Measurements from ENCODE around the gene SPATA17. TPM values are rescaled to one million over a fixed set of nuclear protein-coding genes. Genes with fewer than 3 reads are reported as not detected.

SPATA17 gene
- total and polyA plus RNA-seq, 2 experiments from 2014 or later: 1.2 to 3.5 TPM

Small RNA genes lying within 50 kb of the gene (small RNA-seq; reads per million reads assigned to genes)
- not detected for gene UBBP2 (ENCODE audit: low replicate concordance)

Other genes starting within 250 kb of the SPATA17 start
- 19.4 and 26.7 TPM in 2 replicates for gene GPATCH2, start 254 bp upstream of the SPATA17 start, total RNA-seq (2014; rRNA removed; shearing (Covaris generic))
- gene GPATCH2, start 254 bp upstream of the SPATA17 start, polyA plus RNA-seq (2016; fragmentation: Nextera tagmentation; extraction: Ambion mirVana): 11.1 and 12.3 TPM in 2 replicates